GM18505 (cell line): ENCODE measurements around the gene HERC4.
"Not testable (repeated sequence)": the region's sequence is repeated elsewhere in the genome, so short reads cannot be mapped to it uniquely, and the experiment has no call there.

Source experiments
- ATAC-seq: cut with Tn5 transposase; IDR thresholded peaks from one replicate; pipeline ENCODE4 v1.9.1; 2021; ENCODE audit not compliant: unreplicated experiment
- POLR2A ChIP-seq: IDR thresholded peaks from 4 replicates; pipeline ENCODE4 v1.6.1; 2011; ENCODE audit warnings: borderline replicate concordance; ENCODE audit not compliant: insufficient read depth, insufficient read length; ENCODE audit errors: extremely low read depth

HERC4 gene

DNA sequence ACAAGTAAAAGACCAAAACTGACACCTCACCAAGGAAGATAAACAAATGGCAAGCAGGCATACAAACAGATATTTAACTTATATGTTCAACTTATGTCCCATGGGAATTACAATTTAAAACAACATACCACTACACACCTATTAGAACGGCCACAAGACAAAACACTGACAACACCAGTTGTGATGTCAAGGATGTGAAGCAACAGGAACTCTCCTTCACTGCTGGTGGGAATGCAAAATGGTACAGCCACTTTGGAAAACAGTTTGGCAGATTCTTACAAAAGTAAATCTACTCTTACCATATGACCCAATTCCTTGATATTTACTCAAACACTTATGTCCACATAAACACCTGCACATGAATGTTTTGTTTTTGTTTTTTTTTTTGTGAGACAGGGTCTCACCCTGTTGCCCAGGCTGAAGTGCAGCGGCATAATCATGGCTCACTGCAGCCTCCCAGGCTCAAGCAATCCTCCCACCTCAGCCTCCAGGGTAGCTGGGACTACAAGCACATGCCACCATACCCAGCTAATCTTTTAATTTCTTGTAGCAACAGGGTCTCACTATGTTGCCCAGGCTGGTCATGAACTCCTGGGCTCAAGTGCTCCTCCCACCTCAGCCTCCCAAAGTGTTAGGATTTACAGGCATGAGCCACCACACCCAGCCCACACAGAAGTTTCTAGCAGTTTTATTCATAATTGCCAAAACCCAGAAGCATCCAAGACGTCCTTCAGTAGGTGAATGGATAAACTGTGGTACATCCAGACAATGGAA is 27.3 kb downstream of the HERC4 start:
- TF ChIP-seq POLR2A: no peak
- ATAC-seq: no peak

GRCh38 chr10:68047122-68047521 is 28.0 kb downstream of the HERC4 start:
- no peak for ATAC-seq
- TF ChIP-seq POLR2A: no peak

GRCh38 chr10:68046642-68047041 is 28.4 kb downstream of the HERC4 start:
- no peak for TF ChIP-seq POLR2A

DNA sequence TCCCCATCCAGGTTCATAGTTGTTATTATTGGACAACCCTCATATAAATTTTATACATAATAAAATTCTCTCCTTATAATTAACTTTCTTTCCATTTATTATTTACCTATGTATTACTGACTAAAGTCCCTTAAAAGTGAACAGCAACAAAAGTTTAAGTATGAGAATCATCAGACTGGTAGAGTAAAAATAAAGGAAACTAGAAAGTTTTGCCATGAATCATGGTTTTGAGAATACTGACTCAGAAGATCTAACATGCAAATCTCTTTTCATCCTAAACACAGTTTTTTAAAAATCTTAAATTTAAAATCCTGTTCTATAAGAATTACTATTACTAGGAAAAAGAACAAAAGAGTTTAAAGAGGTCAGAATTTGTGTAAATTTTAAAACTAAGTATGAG is 32.1 kb downstream of the HERC4 start:
- TF ChIP-seq POLR2A: no peak
- no peak for ATAC-seq

More at GRCh38 chr10:68046642-68047041, 28.4 kb downstream of the HERC4 start:
- no peak for ATAC-seq

DNA sequence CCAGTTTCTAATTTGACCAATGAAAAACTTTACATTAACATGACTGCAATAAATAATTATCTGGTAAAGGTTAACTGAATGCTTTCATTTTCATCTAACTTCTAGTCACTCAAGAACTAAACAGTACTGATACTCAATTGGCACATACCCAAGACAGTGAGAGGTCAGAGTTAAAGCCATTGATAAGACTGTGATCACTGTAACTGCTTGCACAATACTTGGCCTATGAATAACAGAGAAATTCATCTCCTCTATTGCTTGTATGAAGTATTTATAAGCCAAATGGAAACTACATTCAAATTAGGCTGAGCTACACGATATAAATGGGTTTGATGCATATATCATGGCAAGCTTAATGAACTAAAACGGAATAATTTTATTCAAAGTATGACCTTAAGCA is 43.0 kb downstream of the HERC4 start:
- no peak for ATAC-seq
- TF ChIP-seq POLR2A: no peak

GRCh38 chr10:68027429-68027828 is 47.7 kb downstream of the HERC4 start:
- ATAC-seq: no peak
- no peak for TF ChIP-seq POLR2A

- no peak for ATAC-seq
- TF ChIP-seq POLR2A: no peak
Measured at GRCh38 chr10:68023292-68023691, 51.8 kb downstream of the HERC4 start.

DNA sequence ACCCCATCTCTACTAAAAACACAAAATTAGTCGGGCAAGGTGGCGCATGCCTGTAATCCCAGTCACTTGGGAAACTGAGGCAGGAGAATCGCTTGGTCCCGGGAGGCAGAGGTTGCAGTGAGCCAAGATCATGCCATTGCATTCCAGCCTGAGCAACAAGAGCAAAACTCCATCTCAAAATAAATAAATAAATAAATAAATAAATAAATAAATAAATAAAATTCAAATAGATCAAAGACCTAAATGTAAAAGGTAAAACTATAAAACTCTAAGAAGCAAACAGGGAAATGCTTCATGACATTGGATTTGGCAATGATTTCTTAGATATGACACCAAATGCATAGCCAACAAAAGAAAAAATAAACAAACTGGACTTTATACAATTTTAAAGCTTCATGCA is 52.8 kb downstream of the HERC4 start:
- not testable (repeated sequence) for ATAC-seq

DNA sequence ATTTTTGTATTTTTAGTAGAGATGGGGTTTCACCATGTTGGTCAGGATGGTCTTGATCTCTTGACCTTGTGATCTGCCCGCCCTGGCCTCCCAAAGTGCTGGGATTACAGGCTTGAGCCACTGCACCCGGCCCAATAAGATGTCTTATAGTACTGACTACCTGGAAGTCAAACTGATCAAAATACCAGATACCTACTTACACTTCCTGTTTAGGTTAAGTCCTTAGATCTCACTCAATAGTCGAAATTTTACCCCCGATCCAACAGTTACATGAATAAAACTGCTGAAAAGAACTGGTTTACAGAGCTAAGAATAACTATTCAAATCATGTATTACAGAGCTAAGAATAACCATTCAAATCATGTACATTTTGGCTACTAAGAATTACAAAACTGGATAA is 58.6 kb downstream of the HERC4 start:
- ATAC-seq: not testable (repeated sequence)

GRCh38 chr10:68010426-68010940 is 64.6 kb downstream of the HERC4 start:
- TF ChIP-seq POLR2A: no peak
- ATAC-seq: no peak

DNA sequence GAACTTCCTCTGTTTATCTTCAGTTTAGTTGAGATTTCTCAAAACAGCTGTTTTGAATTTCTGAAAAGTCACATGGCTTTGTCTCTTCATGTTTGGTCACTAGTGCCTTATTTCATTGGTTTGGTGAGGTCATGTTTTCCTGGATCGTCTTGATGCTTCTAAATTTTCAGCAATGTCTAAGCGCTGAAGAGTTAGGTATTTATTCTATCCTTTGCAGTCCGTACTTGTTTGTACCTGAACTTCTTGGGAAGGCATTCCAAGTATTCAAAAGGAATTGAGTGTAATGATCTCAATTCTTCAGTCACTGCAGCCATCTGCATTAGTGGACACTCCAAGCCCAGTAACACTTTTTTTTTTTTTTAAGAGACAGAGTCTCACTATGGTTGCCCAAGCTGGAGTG is 67.7 kb downstream of the HERC4 start:
- no peak for ATAC-seq

DNA sequence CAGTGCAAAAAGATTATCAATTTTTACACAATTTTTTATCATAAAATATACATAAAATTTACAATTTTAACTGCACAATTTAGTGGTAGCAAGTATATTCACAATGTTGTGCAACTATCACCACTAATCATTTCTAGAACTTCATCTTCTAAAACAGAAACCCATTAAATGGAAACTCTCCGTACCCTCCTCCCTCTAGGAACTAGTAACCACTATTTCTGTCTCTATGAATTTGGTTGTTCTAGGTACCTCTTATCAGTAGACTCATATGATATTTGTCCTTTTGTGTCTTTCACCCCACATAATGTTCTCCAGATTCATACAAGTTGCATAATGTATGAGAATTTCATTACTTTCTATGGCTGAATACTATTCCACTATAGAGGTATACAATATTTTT is 73.5 kb downstream of the HERC4 start:
- ATAC-seq: no peak
- no peak for TF ChIP-seq POLR2A

More for the DNA sequence above, 67.7 kb downstream of the HERC4 start:
- no peak for TF ChIP-seq POLR2A

DNA sequence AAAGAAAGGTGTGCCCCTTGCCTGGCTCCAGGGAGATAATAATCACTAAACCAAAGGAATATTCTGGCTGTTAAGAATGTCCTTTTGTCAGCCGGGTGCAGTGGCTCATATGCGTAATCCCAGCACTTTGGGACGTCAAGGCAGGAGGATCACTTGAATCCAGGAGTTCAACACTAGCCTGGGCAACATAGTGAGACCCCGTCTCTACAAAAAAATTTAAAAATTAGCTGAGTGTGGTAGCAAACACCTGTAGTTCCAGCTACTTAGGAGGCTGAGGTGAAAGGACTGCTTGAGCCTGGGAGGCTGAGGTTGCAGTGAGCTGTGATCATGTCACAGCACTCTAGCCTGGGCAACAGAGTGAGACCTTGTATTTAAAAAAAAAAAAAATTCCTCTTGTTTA is 74.1 kb downstream of the HERC4 start:
- TF ChIP-seq POLR2A: no peak
- no peak for ATAC-seq

DNA sequence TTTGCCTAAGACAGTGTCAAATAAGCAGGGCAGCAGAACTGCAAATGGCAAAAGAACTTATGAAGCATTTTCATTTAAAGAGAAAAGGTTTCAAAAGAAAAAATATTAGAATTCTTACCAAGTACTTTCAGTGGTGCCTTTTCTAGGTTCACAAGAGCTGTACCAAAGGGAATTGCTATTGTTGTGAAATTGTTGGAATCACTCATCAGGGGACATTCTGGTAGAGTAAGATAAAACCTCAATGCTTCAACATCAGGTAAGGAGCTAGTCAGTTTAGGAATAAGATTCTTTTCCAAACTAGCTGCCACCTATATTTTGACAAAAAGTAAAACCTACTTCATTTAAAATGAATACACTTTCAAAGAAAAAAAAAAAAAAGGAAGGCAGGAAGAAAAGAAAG is 85.0 kb downstream of the HERC4 start:
- no peak for ATAC-seq
- no peak for TF ChIP-seq POLR2A

- TF ChIP-seq POLR2A: no peak
- no peak for ATAC-seq
Measured at GRCh38 chr10:67988606-67989005, 86.5 kb downstream of the HERC4 start.

- not testable (repeated sequence) for ATAC-seq
Measured at GRCh38 chr10:67982603-67983002, 92.5 kb downstream of the HERC4 start.
